ENCODE results near the gene CEP112. TPM values are rescaled to one million over a fixed set of nuclear protein-coding genes. Genes with fewer than 3 reads are reported as not detected.

The CEP112 gene
- total RNA-seq, 4 donors from 2014 or later: 1.1 to 12.9 (median 9.1) TPM

GRCh38 chr17:65587534-65588180 is 604.3 kb downstream of the CEP112 start:
- no peak for DNase-seq
- Histone ChIP-seq H3K4me1 (peaks cover 11 to 22% (median 17%) of the 10 kb centered on the region in 4 donors), H3K9me3 (no peaks in the 10 kb centered on the region), H3K4me3 (no peak overlapping the region), H3K27ac (peak overlapping the region in 2 of 4 donors; percentile 5 to 59), H3K36me3 (no peaks in the 10 kb centered on the region), H3K27me3 (no peaks in the 10 kb centered on the region)
- in situ Hi-C loops (cut with MboI; ENCODE audit: low pct_ligation_motif_present in 1 of 4, low pct_unique_long_range_greater_than_20kb in 1 of 4, low sequenced_read_pairs in 3 of 4) (no loop called here), intact Hi-C loops (cut with DNase I; ENCODE audit: low total_unique reads) (no loop called here)
- 52 to 67% methylated on average over 4 to 10 of the region's 10 CpGs for WGBS, 2 donors (ENCODE audit: low coverage in 1 of 2)
- TF ChIP-seq POLR2AphosphoS5 (IDR thresholded peaks at IDR 0.05): no peak
- TF ChIP-seq POLR2A (IDR thresholded peaks at IDR 0.05): no peak
- no peak for TF ChIP-seq EP300 (IDR thresholded peaks at IDR 0.05; ENCODE audit: low read depth)
- no peak for TF ChIP-seq CTCF (IDR thresholded peaks at IDR 0.05)

- TF ChIP-seq CTCF (IDR thresholded peaks at IDR 0.05) (no peak), POLR2A (IDR thresholded peaks at IDR 0.05) (no peak), POLR2AphosphoS5 (IDR thresholded peaks at IDR 0.05) (no peak), EP300 (IDR thresholded peaks at IDR 0.05; ENCODE audit: low read depth) (no peak)
- no peak overlapping the region for H3K27ac ChIP-seq
- no peaks in the 10 kb centered on the region for H3K9me3 ChIP-seq
- no peak for DNase-seq
- H3K36me3 ChIP-seq: no peaks in the 10 kb centered on the region
- 90 to 100% methylated on average over 1 to 9 of the region's 9 CpGs for WGBS, 2 donors (ENCODE audit: low coverage in 1 of 2)
- H3K27me3 ChIP-seq: no peaks in the 10 kb centered on the region
- no peak overlapping the region for H3K4me3 ChIP-seq
- peaks cover 11 to 22% (median 17%) of the 10 kb centered on the region in 4 donors for H3K4me1 ChIP-seq
- intact Hi-C loops (cut with DNase I; ENCODE audit: low total_unique reads): no loop called here
- in situ Hi-C loops (cut with MboI; ENCODE audit: low pct_ligation_motif_present in 1 of 4, low pct_unique_long_range_greater_than_20kb in 1 of 4, low sequenced_read_pairs in 3 of 4): no loop called here
Observed at GRCh38 chr17:65586899-65587298, 605.0 kb downstream of the CEP112 start.

Other genes starting within 250 kb of the CEP112 start
- gene APOH, start 37.3 kb upstream of the CEP112 start, total RNA-seq: under 1 TPM in 1 of 4 donors, not detected in 3; 0.55 TPM
- gene PRKCA, start 110.5 kb upstream of the CEP112 start, total RNA-seq: 10 to 100 TPM; 16.1 to 49.7 (median 31.7) TPM